A204.1 (cell line): ENCODE results near the gene CNTN6.

ENCODE experiments used
- FAIRE-seq: peaks from 2 replicates; lab custom pipeline; 2012; peaks lifted over from hg19 to GRCh38; lab: Jason Lieb, UNC

CNTN6 gene

GRCh38 chr3:1092771-1093170 is at the start of gene CNTN6:
Gene CNTN6, plus strand, starts transcription at chr3:1093024. Its CDS starts 54,985 bp downstream, at chr3:1148009.
- FAIRE-seq = no peak

GRCh38 chr3:1048558-1048957 is 44.3 kb upstream of the CNTN6 start:
- no peak for FAIRE-seq

GRCh38 chr3:1055870-1056269 is 37.0 kb upstream of the CNTN6 start:
- FAIRE-seq = no peak

GRCh38 chr3:1056744-1057143 is 36.1 kb upstream of the CNTN6 start:
- no peak for FAIRE-seq

- no peak for FAIRE-seq
These were observed 35.4 kb upstream of the CNTN6 start for GRCh38 chr3:1057436-1057835.

- FAIRE-seq = no peak
These were observed 23.8 kb upstream of the CNTN6 start for GRCh38 chr3:1068985-1069384.

GRCh38 chr3:1072041-1072440 is 20.8 kb upstream of the CNTN6 start:
- FAIRE-seq = no peak

- FAIRE-seq = no peak
These were observed 13.2 kb upstream of the CNTN6 start for GRCh38 chr3:1079662-1080061.

- FAIRE-seq = no peak
These were observed 10.7 kb upstream of the CNTN6 start for GRCh38 chr3:1082108-1082507.

- no peak for FAIRE-seq
These were observed 5.7 kb upstream of the CNTN6 start for GRCh38 chr3:1087066-1087560.

- no peak for FAIRE-seq
These were observed 4.3 kb upstream of the CNTN6 start for GRCh38 chr3:1088503-1088902.

GRCh38 chr3:1091286-1091685 is 1.5 kb upstream of the CNTN6 start:
- FAIRE-seq = no peak

GRCh38 chr3:1092061-1092460 is 763 bp upstream of the CNTN6 start:
- no peak for FAIRE-seq

GRCh38 chr3:1093217-1093616 is 393 bp downstream of the CNTN6 start:
- FAIRE-seq = no peak

GRCh38 chr3:1103525-1103924 is 10.7 kb downstream of the CNTN6 start:
- FAIRE-seq = no peak

- FAIRE-seq = no peak
These were observed 25.1 kb downstream of the CNTN6 start for GRCh38 chr3:1117843-1118473.

GRCh38 chr3:1131166-1131565 is 38.3 kb downstream of the CNTN6 start:
- FAIRE-seq = no peak

GRCh38 chr3:1135194-1135593 is 42.4 kb downstream of the CNTN6 start:
- no peak for FAIRE-seq

- FAIRE-seq = no peak
These were observed 45.2 kb downstream of the CNTN6 start for GRCh38 chr3:1138036-1138435.

- FAIRE-seq = no peak
These were observed 46.2 kb downstream of the CNTN6 start for GRCh38 chr3:1139071-1139470.

- FAIRE-seq = no peak
These were observed 54.5 kb downstream of the CNTN6 start for GRCh38 chr3:1147326-1147725.

- FAIRE-seq = no peak
These were observed 55.0 kb downstream of the CNTN6 start for GRCh38 chr3:1147819-1148218.

GRCh38 chr3:1164101-1164500 is 71.3 kb downstream of the CNTN6 start:
- FAIRE-seq = no peak

- FAIRE-seq = no peak
These were observed 78.5 kb downstream of the CNTN6 start for GRCh38 chr3:1171320-1171719.

GRCh38 chr3:1172644-1173043 is 79.8 kb downstream of the CNTN6 start:
- FAIRE-seq = no peak
